HepG2 (cell line): ENCODE results near the gene CST2. TPM values are rescaled to one million over a fixed set of nuclear protein-coding genes. Genes with fewer than 3 reads are reported as not detected.
"Not testable (repeated sequence)": the region's sequence is repeated elsewhere in the genome, so short reads cannot be mapped to it uniquely, and the experiment has no call there.

ENCODE experiments used
- ATAC-seq: fragments of 200-7000 bp; cut with Tn5 transposase; 3 replicates; pipeline ENCODE4 v1.9.1; 2020; ENCODE audit warnings: mild to moderate bottlenecking, moderate library complexity
- BruUV-seq: library from RNA; stranded (reverse); fragments of 400-500 nt; replicated peaks from 2 replicates; lab custom pipeline; 2021; lab: Mats Ljungman, UMichigan
- CTCF ChIA-PET: fragments of 300-600 bp; formaldehyde crosslinking; extraction: SDS; loops from one replicate; lab custom pipeline; 2021; ENCODE audit warnings: low total read pairs, inconsistent platforms, low intra/inter-chr PET ratio; lab: Yijun Ruan, JAX
- POLR2A ChIA-PET: fragments of 350-600 bp; sonication (Branson Sonifier 250); formaldehyde crosslinking; loops from one replicate; lab custom pipeline; 2020; ENCODE audit warnings: antibody characterized with exemption, inconsistent platforms; lab: Yijun Ruan, JAX
- DNase-seq: peaks from one replicate; pipeline ENCODE4 v3.0.0-alpha.2; 2015; ENCODE audit warnings: low spot score
- FAIRE-seq: peaks from 3 replicates; lab custom pipeline; 2011; peaks lifted over from hg19 to GRCh38; lab: Jason Lieb, UNC
- H2AFZ ChIP-seq: one replicate; pipeline ENCODE4 v1.6.1; 2011; ENCODE audit warnings: low read length, inconsistent platforms
- H3K27ac ChIP-seq: fragments of 300-600 bp; 3 replicates; pipeline ENCODE4 v1.8.0; 2011; ENCODE audit warnings: mixed run types, mild to moderate bottlenecking, mixed read lengths, low read length, inconsistent platforms; ENCODE audit not compliant: insufficient read depth; ENCODE audit errors: extremely low read length
- H3K27me3 ChIP-seq, 2 experiments: fragments of 200-600 bp in 1 of 2; 2 replicates in 1 of 2; 3 replicates in 1 of 2; pipeline versions ENCODE4 v1.6.0 to v1.8.0; 2011; ENCODE audit warnings: low read length in 2 of 2, mild to moderate bottlenecking in 2 of 2, moderate library complexity in 2 of 2, inconsistent platforms in 1 of 2; ENCODE audit not compliant: insufficient read depth in 2 of 2, control insufficient read depth in 1 of 2
- H3K36me3 ChIP-seq, 2 experiments: fragments of 200-600 bp in 1 of 2; replicated peaks in 1 of 2; 2 replicates in 1 of 2; 3 replicates in 1 of 2; pipeline versions ENCODE4 v1.5.1 to v1.8.0; 2011; ENCODE audit warnings: low read length in 2 of 2, inconsistent platforms in 1 of 2; ENCODE audit not compliant: insufficient read depth in 2 of 2, control insufficient read depth in 1 of 2
- H3K4me1 ChIP-seq: 2 replicates; pipeline ENCODE4 v1.5.1; 2012; ENCODE audit warnings: low read length, inconsistent platforms; ENCODE audit not compliant: insufficient read depth
- H3K4me2 ChIP-seq: 2 replicates; pipeline ENCODE4 v1.6.0; 2011; ENCODE audit warnings: low read depth, low read length, inconsistent platforms
- H3K4me3 ChIP-seq, 3 experiments: fragments of 200-600 bp in 1 of 3; sonication (generic), shearing (Covaris generic) in 1 of 3; replicated peaks in 1 of 3; 2 replicates each; pipeline ENCODE4 v1.5.1; 2011 to 2016; ENCODE audit warnings: low read length in 3 of 3, inconsistent platforms in 2 of 3, low read depth in 2 of 3, mild to moderate bottlenecking in 2 of 3, control low read depth in 1 of 3, mixed read lengths in 1 of 3; ENCODE audit not compliant: insufficient read depth in 1 of 3
- H3K79me2 ChIP-seq: one replicate; pipeline ENCODE4 v1.6.1; 2011; ENCODE audit warnings: low read length, inconsistent platforms; ENCODE audit not compliant: insufficient read depth
- H3K9ac ChIP-seq: 2 replicates; pipeline ENCODE4 v1.6.0; 2011; ENCODE audit warnings: mild to moderate bottlenecking, low read depth, low read length, inconsistent platforms; ENCODE audit not compliant: insufficient read depth
- H3K9me3 ChIP-seq: 2 replicates; pipeline ENCODE4 v1.5.1; 2012; ENCODE audit warnings: mild to moderate bottlenecking, low read length
- H4K20me1 ChIP-seq: 2 replicates; pipeline ENCODE4 v1.6.0; 2011; ENCODE audit warnings: inconsistent platforms, mild to moderate bottlenecking, low read length, moderate library complexity; ENCODE audit not compliant: insufficient read depth
- ATF7 ChIP-seq, 2 experiments: fragments of 450-650 bp in 1 of 2; sonication (generic) in 1 of 2; formaldehyde crosslinking in 1 of 2; IDR thresholded peaks; 2 replicates each; pipeline versions ENCODE4 v1.4.0 to v1.6.1; 2016 to 2020; ENCODE audit warnings: antibody characterized with exemption in 1 of 2, mild to moderate bottlenecking in 1 of 2, missing genetic modification reagents in 1 of 2
- CREB1 ChIP-seq, 2 experiments: fragments of 450-650 bp in 1 of 2; IDR thresholded peaks; 2 replicates each; pipeline ENCODE4 v1.6.1; 2016 to 2017; ENCODE audit warnings: control low read depth in 1 of 2, mild to moderate bottlenecking in 1 of 2, missing compliant biosample characterization in 1 of 2, missing genetic modification characterization in 1 of 2
- E2F1 ChIP-seq: sonication (generic); formaldehyde crosslinking; IDR thresholded peaks from 2 replicates; pipeline ENCODE4 v1.5.0; 2020; ENCODE audit warnings: missing genetic modification reagents
- EEA1 ChIP-seq: sonication (generic); formaldehyde crosslinking; IDR thresholded peaks from 2 replicates; pipeline ENCODE4 v1.5.1; 2020; ENCODE audit warnings: mild to moderate bottlenecking, missing genetic modification reagents, borderline replicate concordance
- ELF3 ChIP-seq: IDR thresholded peaks from 2 replicates; pipeline ENCODE4 v1.6.1; 2016; ENCODE audit warnings: missing genetic modification reagents, missing compliant biosample characterization
- KDM2A ChIP-seq: sonication (generic); formaldehyde crosslinking; IDR thresholded peaks from 2 replicates; pipeline ENCODE4 v1.4.0; 2020; ENCODE audit warnings: low read depth, missing genetic modification reagents, borderline replicate concordance
- TBL1XR1 ChIP-seq: fragments of 150-350 bp; IDR thresholded peaks from 2 replicates; pipeline ENCODE4 v1.6.1; 2014; ENCODE audit warnings: borderline replicate concordance, low read length; ENCODE audit not compliant: partially characterized antibody
- ZNF432 ChIP-seq: sonication (generic); formaldehyde crosslinking; IDR thresholded peaks from 2 replicates; pipeline ENCODE4 v1.5.0; 2020; ENCODE audit warnings: missing genetic modification reagents, mild to moderate bottlenecking, borderline replicate concordance
- WGBS: methylation state at CpG from one replicate; pipeline ENCODE4 v1.1.6; 2017; ENCODE audit warnings: low lambda C conversion rate; 5-methylcytosine and 5-hydroxymethylcytosine counted together
- in situ Hi-C: cut with HindIII; loops from 2 replicates; pipeline ENCODE4 v1.10.0; 2017; ENCODE audit warnings: low pct_unique_long_range_greater_than_20kb; ENCODE audit not compliant: extremely low pct_ligation_motif_present
- intact Hi-C: fragments of 100-400 bp; cut with micrococcal nuclease; formaldehyde crosslinking; loops from one replicate; pipeline ENCODE4 v1.10.0; 2022; ENCODE audit not compliant: unreplicated experiment
- polyA plus RNA-seq, 8 experiments: library from polyadenylated mRNA; depleted of rRNA in 3 of 8; stranded (reverse) in 7 of 8; unstranded in 1 of 8; fragments of >200 nt; fragmentation: Illumina TruSeq in 4 of 8; extraction: Trizol in 4 of 8; gene quantifications; 2 replicates each; pipeline versions ENCODE4 v1.2.1 to v1.2.3, GENCODE V29; 2011 to 2016; ENCODE audit warnings: low read depth in 4 of 8, missing spikeins in 1 of 8, mixed read lengths in 1 of 8; ENCODE audit not compliant: insufficient read depth in 1 of 8
- total RNA-seq, 5 experiments: library from RNA; depleted of rRNA; stranded (reverse); fragments of >200 nt; fragmentation: Illumina TruSeq; extraction: Trizol; gene quantifications; 2 replicates each; pipeline ENCODE4 v1.2.3, GENCODE V29; 2016; ENCODE audit warnings: low read depth in 1 of 5
- TF ChIP-seq, protein P1 (sequence below): sonication (generic); formaldehyde crosslinking; IDR thresholded peaks from 2 replicates; pipeline ENCODE4; 2020; ENCODE audit warnings: missing genetic modification reagents, mild to moderate bottlenecking, borderline replicate concordance

Gene CST2
- total and polyA plus RNA-seq, 2 of the 13 experiments (the other 11 are each of a cell fraction or from before 2014, with no cell fraction given): not detected

GRCh38 chr20:23832775-23833513 lies 6.4 kb upstream of the CST2 start:
- Histone ChIP-seq H3K4me3 (no peak overlapping the region), H3K9ac (no peak overlapping the region), H3K9me3 (no peaks in the 10 kb centered on the region), H3K27me3 (no peaks in the 10 kb centered on the region; a peak in 1 of 5 replicates), H3K36me3 (no peaks in the 10 kb centered on the region), H4K20me1 (no peaks in the 10 kb centered on the region), H3K4me2 (no peak overlapping the region), H3K79me2 (no peaks in the 10 kb centered on the region), H3K4me1 (no peaks in the 10 kb centered on the region), H3K27ac (no peak overlapping the region), H2AFZ (no peak overlapping the region)
- ChIA-PET CTCF (no interaction called here), POLR2A (no interaction called here)
- intact Hi-C loops: no loop called here
- WGBS: 0% methylated on average over 3 of the region's 3 CpGs
- DNase-seq: no peak
- in situ Hi-C loops: no loop called here
- TF ChIP-seq KDM2A (CRISPR knock-in tag): no peak
- TF ChIP-seq TBL1XR1: no peak
- TF ChIP-seq, protein P1, sequence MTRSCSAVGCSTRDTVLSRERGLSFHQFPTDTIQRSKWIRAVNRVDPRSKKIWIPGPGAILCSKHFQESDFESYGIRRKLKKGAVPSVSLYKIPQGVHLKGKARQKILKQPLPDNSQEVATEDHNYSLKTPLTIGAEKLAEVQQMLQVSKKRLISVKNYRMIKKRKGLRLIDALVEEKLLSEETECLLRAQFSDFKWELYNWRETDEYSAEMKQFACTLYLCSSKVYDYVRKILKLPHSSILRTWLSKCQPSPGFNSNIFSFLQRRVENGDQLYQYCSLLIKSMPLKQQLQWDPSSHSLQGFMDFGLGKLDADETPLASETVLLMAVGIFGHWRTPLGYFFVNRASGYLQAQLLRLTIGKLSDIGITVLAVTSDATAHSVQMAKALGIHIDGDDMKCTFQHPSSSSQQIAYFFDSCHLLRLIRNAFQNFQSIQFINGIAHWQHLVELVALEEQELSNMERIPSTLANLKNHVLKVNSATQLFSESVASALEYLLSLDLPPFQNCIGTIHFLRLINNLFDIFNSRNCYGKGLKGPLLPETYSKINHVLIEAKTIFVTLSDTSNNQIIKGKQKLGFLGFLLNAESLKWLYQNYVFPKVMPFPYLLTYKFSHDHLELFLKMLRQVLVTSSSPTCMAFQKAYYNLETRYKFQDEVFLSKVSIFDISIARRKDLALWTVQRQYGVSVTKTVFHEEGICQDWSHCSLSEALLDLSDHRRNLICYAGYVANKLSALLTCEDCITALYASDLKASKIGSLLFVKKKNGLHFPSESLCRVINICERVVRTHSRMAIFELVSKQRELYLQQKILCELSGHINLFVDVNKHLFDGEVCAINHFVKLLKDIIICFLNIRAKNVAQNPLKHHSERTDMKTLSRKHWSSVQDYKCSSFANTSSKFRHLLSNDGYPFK (CRISPR knock-in tag): no peak
- no peak for TF ChIP-seq ZNF432 (CRISPR knock-in tag)
- peak; percentile 58; the same call in 1 of the 2 replicates for TF ChIP-seq CREB1 (IDR thresholded peaks at IDR 0.05)
- TF ChIP-seq CREB1 (CRISPR knock-in tag; IDR thresholded peaks at IDR 0.05): no peak
- no peak for TF ChIP-seq EEA1 (CRISPR knock-in tag)
- no peak for TF ChIP-seq ELF3 (CRISPR knock-in tag)
- no peak for TF ChIP-seq E2F1 (CRISPR knock-in tag)
- peak; percentile 83 for TF ChIP-seq ATF7 (IDR thresholded peaks at IDR 0.05)
- no peak for TF ChIP-seq ATF7 (CRISPR knock-in tag; IDR thresholded peaks at IDR 0.05)
- no peak for FAIRE-seq
- no TSS peak for BruUV-seq
- no peak for ATAC-seq

GRCh38 chr20:23831961-23832360 lies 5.4 kb upstream of the CST2 start:
- DNase-seq, POLR2A ChIA-PET, H3K36me3 ChIP-seq, H4K20me1 ChIP-seq, H2AFZ ChIP-seq, H3K4me2 ChIP-seq, FAIRE-seq, H3K27ac ChIP-seq, H3K9me3 ChIP-seq, H3K4me1 ChIP-seq, H3K4me3 ChIP-seq, H3K79me2 ChIP-seq, in situ Hi-C loops, H3K9ac ChIP-seq, intact Hi-C loops, ATAC-seq, CTCF ChIA-PET, H3K27me3 ChIP-seq, BruUV-seq: not testable (repeated sequence)
- WGBS: 0% methylated on average over 3 of the region's 3 CpGs
